IPS-NIHi7 (cell line): ENCODE measurements around the gene PLA2G6.
A peak's percentile ranks its signal among the peaks of the same experiment; 100 is the strongest.
"Not testable (repeated sequence)": the region's sequence is repeated elsewhere in the genome, so short reads cannot be mapped to it uniquely, and the experiment has no call there.

Experiments used
- DNase-seq: peaks from one replicate; pipeline ENCODE4 v3.0.0; 2012; ENCODE audit warnings: mixed read lengths; ENCODE audit errors: extremely low spot score

PLA2G6 gene

GRCh38 chr22:38131399-38131798, 50.2 kb downstream of the PLA2G6 start:
- no peak for DNase-seq

GRCh38 chr22:38129856-38130255, 51.8 kb downstream of the PLA2G6 start:
- no peak for DNase-seq

GRCh38 chr22:38129021-38129420, 52.6 kb downstream of the PLA2G6 start:
- DNase-seq, result no peak

- DNase-seq, result no peak
These were observed 53.8 kb downstream of the PLA2G6 start for GRCh38 chr22:38127869-38128268.

GRCh38 chr22:38126928-38127668, 54.5 kb downstream of the PLA2G6 start:
- no peak for DNase-seq

GRCh38 chr22:38125751-38126201, 55.9 kb downstream of the PLA2G6 start:
- DNase-seq, result no peak

GRCh38 chr22:38125038-38125610, 56.5 kb downstream of the PLA2G6 start:
- no peak for DNase-seq

- no peak for DNase-seq
These were observed 57.2 kb downstream of the PLA2G6 start for GRCh38 chr22:38124236-38124974.

- DNase-seq, result no peak
These were observed 59.0 kb downstream of the PLA2G6 start for GRCh38 chr22:38122616-38123015.

GRCh38 chr22:38120359-38121110, 61.1 kb downstream of the PLA2G6 start:
- DNase-seq, result no peak

- DNase-seq, result not testable (repeated sequence)
These were observed 62.9 kb downstream of the PLA2G6 start for GRCh38 chr22:38118747-38119146.

GRCh38 chr22:38118182-38118581, 63.4 kb downstream of the PLA2G6 start:
- no peak for DNase-seq

GRCh38 chr22:38117556-38117955, 64.1 kb downstream of the PLA2G6 start:
- DNase-seq, result not testable (repeated sequence)

GRCh38 chr22:38115423-38116205, 66.0 kb downstream of the PLA2G6 start:
- no peak for DNase-seq

- DNase-seq, result peak; percentile 96
These were observed 66.9 kb downstream of the PLA2G6 start for GRCh38 chr22:38114484-38115398.

- no peak for DNase-seq
These were observed 69.2 kb downstream of the PLA2G6 start for GRCh38 chr22:38112381-38112780.

GRCh38 chr22:38111925-38112355, 69.7 kb downstream of the PLA2G6 start:
- no peak for DNase-seq

- DNase-seq, result peak; percentile 62
These were observed 70.5 kb downstream of the PLA2G6 start for GRCh38 chr22:38110863-38111852.
